GM12878 (cell line): Measurements from ENCODE around the gene HEPHL1. TPM values are rescaled to one million over a fixed set of nuclear protein-coding genes. Genes with fewer than 3 reads are reported as not detected.

Source experiments
- ATAC-seq: fragments of 200-7000 bp; cut with Tn5 transposase; 3 replicates; pipeline ENCODE4 v1.9.1; 2020; ENCODE audit warnings: mild to moderate bottlenecking, moderate library complexity
- BruUV-seq: library from RNA; stranded (reverse); fragments of 400-500 nt; replicated peaks from 2 replicates; lab custom pipeline; 2021; lab: Mats Ljungman, UMichigan
- CTCF ChIA-PET: fragments of 300-600 bp; sonication (Branson Sonifier 250); formaldehyde crosslinking; extraction: SDS; loops from one replicate; lab custom pipeline; 2021; ENCODE audit warnings: inconsistent platforms; lab: Yijun Ruan, JAX
- POLR2A ChIA-PET: fragments of 350-600 bp; formaldehyde crosslinking; extraction: SDS; loops from one replicate; lab custom pipeline; 2021; ENCODE audit warnings: inconsistent platforms; lab: Charles Lee
- RAD21 ChIA-PET: fragments of 300-600 bp; sonication (Branson Sonifier 250); formaldehyde crosslinking; loops from one replicate; lab custom pipeline; 2023; ENCODE audit warnings: antibody characterized with exemption; ENCODE audit not compliant: unreplicated experiment; lab: Charles Lee
- SMC1A ChIA-PET: fragments of 300-600 bp; sonication (Branson Sonifier 250); formaldehyde crosslinking; loops from one replicate; lab custom pipeline; 2023; ENCODE audit not compliant: unreplicated experiment, uncharacterized antibody; lab: Charles Lee
- DNase-seq: peaks from one replicate; pipeline ENCODE4 v3.0.0-alpha.2; 2011; ENCODE audit warnings: low read depth, low spot score
- FAIRE-seq: peaks from 3 replicates; lab custom pipeline; 2011; peaks lifted over from hg19 to GRCh38; lab: Jason Lieb, UNC
- H2AFZ ChIP-seq: 2 replicates; pipeline ENCODE4 v1.6.0; 2011; ENCODE audit warnings: low read depth, low read length, control low read depth; ENCODE audit not compliant: control insufficient read depth
- H3K27ac ChIP-seq: 2 replicates; pipeline ENCODE4 v1.5.1; 2011; ENCODE audit warnings: control low read depth; ENCODE audit not compliant: control insufficient read depth, insufficient read depth
- H3K27me3 ChIP-seq, 2 experiments: replicated peaks in 1 of 2; 2 replicates each; pipeline versions ENCODE4 v1.6.0 to v1.6.1; 2011; ENCODE audit warnings: low read length in 1 of 2; ENCODE audit not compliant: control insufficient read depth in 2 of 2, insufficient read depth in 2 of 2
- H3K36me3 ChIP-seq, 2 experiments: 2 replicates each; pipeline ENCODE4 v1.5.1; 2011; ENCODE audit warnings: low read length in 1 of 2; ENCODE audit not compliant: control insufficient read depth in 2 of 2, insufficient read depth in 2 of 2
- H3K4me1 ChIP-seq: 2 replicates; pipeline ENCODE4 v1.6.1; 2011; ENCODE audit warnings: mild to moderate bottlenecking, low read length, moderate library complexity, mixed read lengths; ENCODE audit not compliant: control insufficient read depth, insufficient read depth
- H3K4me2 ChIP-seq: 2 replicates; pipeline ENCODE4 v1.6.0; 2011; ENCODE audit warnings: control low read depth; ENCODE audit not compliant: control insufficient read depth, insufficient read depth
- H3K4me3 ChIP-seq: fragments of 200-600 bp; sonication (generic); 2 replicates; pipeline ENCODE4 v1.5.1; 2016
- H3K79me2 ChIP-seq: 2 replicates; pipeline ENCODE4 v1.6.0; 2011; ENCODE audit warnings: low read length; ENCODE audit not compliant: control insufficient read depth, insufficient read depth
- H3K9ac ChIP-seq: 2 replicates; pipeline ENCODE4 v1.8.0; 2011; ENCODE audit warnings: low read length, control low read depth, mixed read lengths; ENCODE audit not compliant: control insufficient read depth, insufficient read depth
- H3K9me3 ChIP-seq: replicated peaks from 3 replicates; pipeline ENCODE4 v1.5.1; 2011; ENCODE audit warnings: mild to moderate bottlenecking, low read length; ENCODE audit not compliant: control insufficient read depth, insufficient read depth
- H4K20me1 ChIP-seq: 2 replicates; pipeline ENCODE4 v1.6.0; 2011; ENCODE audit not compliant: control insufficient read depth, insufficient read depth
- PML ChIP-seq: IDR thresholded peaks from 2 replicates; pipeline ENCODE4 v1.6.1; 2012; ENCODE audit warnings: low read length, inconsistent platforms
- STAT3 ChIP-seq: IDR thresholded peaks from 2 replicates; pipeline ENCODE4 v1.6.1; 2011; ENCODE audit warnings: low read depth, low read length, improper control_type of control experiment
- WGBS: methylation state at CpG from one replicate; pipeline ENCODE4 v1.1.6; 2016; ENCODE audit warnings: low lambda C conversion rate; ENCODE audit not compliant: insufficient replicate concordance, insufficient coverage; ENCODE audit errors: missing lambda C conversion rate; 5-methylcytosine and 5-hydroxymethylcytosine counted together
- in situ Hi-C: fragments of 300-500 bp; cut with MboI; formaldehyde crosslinking; loops from 9 replicates; pipeline ENCODE4 v1.14.3; 2018; ENCODE audit warnings: mixed read lengths
- intact Hi-C: fragments of 100-400 bp; cut with micrococcal nuclease; formaldehyde crosslinking; loops from one replicate; pipeline ENCODE4 v1.14.2; 2022; ENCODE audit not compliant: unreplicated experiment
- polyA plus RNA-seq, 11 experiments: library from polyadenylated mRNA; depleted of rRNA in 4 of 11; unstranded in 6 of 11; stranded (reverse) in 5 of 11; fragments of >200 nt; fragmentation: Nextera tagmentation in 4 of 11; fragmentation: Illumina TruSeq in 1 of 11; extraction: Ambion mirVana in 4 of 11; extraction: Trizol in 1 of 11; gene quantifications; 1 replicate in 1 of 11; 2 replicates in 10 of 11; pipeline versions ENCODE4 v1.2.1 to v1.2.3, GENCODE V29; 2011 to 2016; ENCODE audit warnings: inconsistent platforms in 2 of 11, missing spikeins in 2 of 11, low read depth in 1 of 11
- total RNA-seq, 4 experiments: library from RNA; depleted of rRNA in 3 of 4; stranded (reverse); fragments of >200 nt in 3 of 4; fragmentation: Illumina TruSeq in 1 of 4; extraction: Trizol in 1 of 4; gene quantifications; 2 replicates each; pipeline versions ENCODE4 v1.2.1 to v1.2.3, GENCODE V29; 2013 to 2021
- TF ChIP-seq, protein P1 (sequence below): IDR thresholded peaks from 2 replicates; pipeline ENCODE4 v1.6.1; 2012; ENCODE audit warnings: low read length, inconsistent platforms
- TF ChIP-seq, protein P2 (sequence below): fragments of 450-650 bp; IDR thresholded peaks from 2 replicates; pipeline ENCODE4 v1.6.1; 2017; ENCODE audit warnings: mild to moderate bottlenecking, moderate library complexity

The HEPHL1 gene
- total and polyA plus RNA-seq, 10 of the 15 experiments (the other 5 are each of a cell fraction or from before 2014, with no cell fraction given): 0.02 to 0.08 (median 0.05) TPM; not detected in 6

DNA sequence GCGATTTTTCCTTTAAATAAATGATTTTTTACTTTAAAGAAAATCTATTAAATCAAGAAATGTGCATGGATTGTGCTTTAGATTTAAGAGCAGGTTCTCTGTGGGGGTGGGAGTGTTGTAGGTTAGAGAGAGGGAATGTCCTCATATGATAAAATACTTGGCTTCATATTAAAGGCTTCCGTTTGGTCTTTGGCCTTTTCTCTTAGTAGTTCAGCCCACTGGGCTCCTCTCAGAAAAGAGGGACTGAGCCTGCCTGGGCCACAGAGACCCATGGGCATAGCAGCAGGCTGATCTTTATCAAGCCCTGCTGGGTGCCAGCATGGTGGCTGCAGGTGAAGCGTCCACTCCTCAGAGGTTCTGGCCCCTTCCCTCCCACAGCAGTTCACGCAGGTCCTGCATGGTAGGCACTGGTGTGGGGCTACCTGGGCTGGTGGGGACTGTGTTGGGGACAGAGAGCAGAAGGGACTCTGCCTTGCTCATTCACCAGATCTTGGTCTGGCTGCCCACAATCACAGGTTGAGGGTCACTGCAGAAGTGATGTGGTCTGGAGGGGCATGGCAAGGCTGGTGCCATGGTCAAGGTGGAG lies 111.8 kb downstream of the HEPHL1 start:
- H3K9me3 ChIP-seq: no peaks in the 10 kb centered on the region; the same call in 2 of the 3 replicates
- intact Hi-C loops (no loop called here), in situ Hi-C loops (no loop called here)
- peaks cover 77% of the 10 kb centered on the region for H3K79me2 ChIP-seq
- ChIA-PET SMC1A (no interaction called here), CTCF (no interaction called here), POLR2A (no interaction called here), RAD21 (no interaction called here)
- H3K4me1 ChIP-seq: peaks cover 11% of the 10 kb centered on the region
- H3K4me3 ChIP-seq: peak overlapping the region; percentile 19; the same call in 1 of the 2 replicates
- no peak overlapping the region for H3K9ac ChIP-seq
- FAIRE-seq (no peak), DNase-seq (no peak), ATAC-seq (no peak)
- no TSS peak for BruUV-seq
- 99% methylated on average over 4 of the region's 4 CpGs for WGBS
- no peak overlapping the region; the same call in 1 of the 2 replicates for H3K27ac ChIP-seq
- H3K27me3 ChIP-seq: no peaks in the 10 kb centered on the region
- no peak overlapping the region for H2AFZ ChIP-seq
- H3K36me3 ChIP-seq: no peaks in the 10 kb centered on the region
- H3K4me2 ChIP-seq: peak overlapping the region; percentile 47; the same call in 1 of the 2 replicates
- no peaks in the 10 kb centered on the region for H4K20me1 ChIP-seq
- TF ChIP-seq PML (no peak), STAT3 (no peak)
- TF ChIP-seq, protein P1, sequence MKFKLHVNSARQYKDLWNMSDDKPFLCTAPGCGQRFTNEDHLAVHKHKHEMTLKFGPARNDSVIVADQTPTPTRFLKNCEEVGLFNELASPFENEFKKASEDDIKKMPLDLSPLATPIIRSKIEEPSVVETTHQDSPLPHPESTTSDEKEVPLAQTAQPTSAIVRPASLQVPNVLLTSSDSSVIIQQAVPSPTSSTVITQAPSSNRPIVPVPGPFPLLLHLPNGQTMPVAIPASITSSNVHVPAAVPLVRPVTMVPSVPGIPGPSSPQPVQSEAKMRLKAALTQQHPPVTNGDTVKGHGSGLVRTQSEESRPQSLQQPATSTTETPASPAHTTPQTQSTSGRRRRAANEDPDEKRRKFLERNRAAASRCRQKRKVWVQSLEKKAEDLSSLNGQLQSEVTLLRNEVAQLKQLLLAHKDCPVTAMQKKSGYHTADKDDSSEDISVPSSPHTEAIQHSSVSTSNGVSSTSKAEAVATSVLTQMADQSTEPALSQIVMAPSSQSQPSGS: no peak
- TF ChIP-seq, protein P2, sequence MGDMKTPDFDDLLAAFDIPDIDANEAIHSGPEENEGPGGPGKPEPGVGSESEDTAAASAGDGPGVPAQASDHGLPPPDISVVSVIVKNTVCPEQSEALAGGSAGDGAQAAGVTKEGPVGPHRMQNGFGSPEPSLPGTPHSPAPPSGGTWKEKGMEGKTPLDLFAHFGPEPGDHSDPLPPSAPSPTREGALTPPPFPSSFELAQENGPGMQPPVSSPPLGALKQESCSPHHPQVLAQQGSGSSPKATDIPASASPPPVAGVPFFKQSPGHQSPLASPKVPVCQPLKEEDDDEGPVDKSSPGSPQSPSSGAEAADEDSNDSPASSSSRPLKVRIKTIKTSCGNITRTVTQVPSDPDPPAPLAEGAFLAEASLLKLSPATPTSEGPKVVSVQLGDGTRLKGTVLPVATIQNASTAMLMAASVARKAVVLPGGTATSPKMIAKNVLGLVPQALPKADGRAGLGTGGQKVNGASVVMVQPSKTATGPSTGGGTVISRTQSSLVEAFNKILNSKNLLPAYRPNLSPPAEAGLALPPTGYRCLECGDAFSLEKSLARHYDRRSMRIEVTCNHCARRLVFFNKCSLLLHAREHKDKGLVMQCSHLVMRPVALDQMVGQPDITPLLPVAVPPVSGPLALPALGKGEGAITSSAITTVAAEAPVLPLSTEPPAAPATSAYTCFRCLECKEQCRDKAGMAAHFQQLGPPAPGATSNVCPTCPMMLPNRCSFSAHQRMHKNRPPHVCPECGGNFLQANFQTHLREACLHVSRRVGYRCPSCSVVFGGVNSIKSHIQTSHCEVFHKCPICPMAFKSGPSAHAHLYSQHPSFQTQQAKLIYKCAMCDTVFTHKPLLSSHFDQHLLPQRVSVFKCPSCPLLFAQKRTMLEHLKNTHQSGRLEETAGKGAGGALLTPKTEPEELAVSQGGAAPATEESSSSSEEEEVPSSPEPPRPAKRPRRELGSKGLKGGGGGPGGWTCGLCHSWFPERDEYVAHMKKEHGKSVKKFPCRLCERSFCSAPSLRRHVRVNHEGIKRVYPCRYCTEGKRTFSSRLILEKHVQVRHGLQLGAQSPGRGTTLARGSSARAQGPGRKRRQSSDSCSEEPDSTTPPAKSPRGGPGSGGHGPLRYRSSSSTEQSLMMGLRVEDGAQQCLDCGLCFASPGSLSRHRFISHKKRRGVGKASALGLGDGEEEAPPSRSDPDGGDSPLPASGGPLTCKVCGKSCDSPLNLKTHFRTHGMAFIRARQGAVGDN: no peak
